HG03066 (cell line): ENCODE measurements around the gene CSF3.

ENCODE experiments used
- ATAC-seq: cut with Tn5 transposase; IDR thresholded peaks from one replicate; pipeline ENCODE4 v1.9.1; 2021; ENCODE audit warnings: low read depth; ENCODE audit not compliant: unreplicated experiment

The CSF3 gene

GRCh38 chr17:40022961-40023541, 7.8 kb downstream of the CSF3 start:
- no peak for ATAC-seq

- ATAC-seq: no peak
These were observed 8.5 kb downstream of the CSF3 start for GRCh38 chr17:40023590-40024292.

GRCh38 chr17:40024901-40025300, 9.7 kb downstream of the CSF3 start:
- no peak for ATAC-seq

- ATAC-seq: no peak
These were observed 10.3 kb downstream of the CSF3 start for GRCh38 chr17:40025559-40025958.

GRCh38 chr17:40025991-40026815, 11.0 kb downstream of the CSF3 start:
- ATAC-seq: no peak

GRCh38 chr17:40026816-40027613, 11.8 kb downstream of the CSF3 start:
- no peak for ATAC-seq

GRCh38 chr17:40027614-40028012, 12.4 kb downstream of the CSF3 start:
- ATAC-seq: no peak

- ATAC-seq: no peak
These were observed 13.4 kb downstream of the CSF3 start for GRCh38 chr17:40028595-40028994.

- ATAC-seq: no peak
These were observed 16.5 kb downstream of the CSF3 start for GRCh38 chr17:40031706-40032105.

GRCh38 chr17:40032322-40033320, 17.4 kb downstream of the CSF3 start:
- no peak for ATAC-seq

- no peak for ATAC-seq
These were observed 18.1 kb downstream of the CSF3 start for GRCh38 chr17:40033339-40033738.

GRCh38 chr17:40034426-40035161, 19.4 kb downstream of the CSF3 start:
- ATAC-seq: no peak

- ATAC-seq: no peak
These were observed 19.9 kb downstream of the CSF3 start for GRCh38 chr17:40035162-40035559.

GRCh38 chr17:40038882-40039513, 23.8 kb downstream of the CSF3 start:
- ATAC-seq: no peak

GRCh38 chr17:40041196-40041595, 26.0 kb downstream of the CSF3 start:
- ATAC-seq: no peak

GRCh38 chr17:40056379-40057015, 41.3 kb downstream of the CSF3 start:
- ATAC-seq: no peak

GRCh38 chr17:40058186-40058784, 43.0 kb downstream of the CSF3 start:
- no peak for ATAC-seq

- no peak for ATAC-seq
These were observed 43.6 kb downstream of the CSF3 start for GRCh38 chr17:40058865-40059264.
